Stimulated activated CD4-positive, alpha-beta T cell treated with anti-CD3 and anti-CD28 coated beads, Interleukin-4, amount 100 ng/mL, for 4 hours (primary cell): ENCODE data around the gene ALOXE3.
A peak's percentile ranks its signal among the peaks of the same experiment; 100 is the strongest.
"Not testable (repeated sequence)": the region's sequence is repeated elsewhere in the genome, so short reads cannot be mapped to it uniquely, and the experiment has no call there.

Experiments used
- DNase-seq, 2 experiments: peaks; one replicate each; pipeline ENCODE4 v3.0.0-alpha.2; 2020

Gene ALOXE3

DNA sequence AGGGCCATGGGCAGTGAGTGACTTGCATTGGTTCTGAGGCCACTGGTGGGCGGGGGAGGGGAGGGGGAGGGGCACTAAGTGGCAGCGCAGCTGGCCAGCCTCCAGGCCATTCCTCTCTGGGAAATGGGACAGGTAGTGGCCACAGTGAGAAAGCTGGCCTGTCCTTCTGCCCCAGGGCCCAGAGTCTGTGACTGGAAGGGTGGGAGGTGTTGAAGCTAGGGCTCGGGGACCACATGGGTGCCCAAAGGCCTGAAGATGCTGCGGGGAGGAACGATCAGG, 30.4 kb downstream of the ALOXE3 start:
- DNase-seq: no peak

DNA sequence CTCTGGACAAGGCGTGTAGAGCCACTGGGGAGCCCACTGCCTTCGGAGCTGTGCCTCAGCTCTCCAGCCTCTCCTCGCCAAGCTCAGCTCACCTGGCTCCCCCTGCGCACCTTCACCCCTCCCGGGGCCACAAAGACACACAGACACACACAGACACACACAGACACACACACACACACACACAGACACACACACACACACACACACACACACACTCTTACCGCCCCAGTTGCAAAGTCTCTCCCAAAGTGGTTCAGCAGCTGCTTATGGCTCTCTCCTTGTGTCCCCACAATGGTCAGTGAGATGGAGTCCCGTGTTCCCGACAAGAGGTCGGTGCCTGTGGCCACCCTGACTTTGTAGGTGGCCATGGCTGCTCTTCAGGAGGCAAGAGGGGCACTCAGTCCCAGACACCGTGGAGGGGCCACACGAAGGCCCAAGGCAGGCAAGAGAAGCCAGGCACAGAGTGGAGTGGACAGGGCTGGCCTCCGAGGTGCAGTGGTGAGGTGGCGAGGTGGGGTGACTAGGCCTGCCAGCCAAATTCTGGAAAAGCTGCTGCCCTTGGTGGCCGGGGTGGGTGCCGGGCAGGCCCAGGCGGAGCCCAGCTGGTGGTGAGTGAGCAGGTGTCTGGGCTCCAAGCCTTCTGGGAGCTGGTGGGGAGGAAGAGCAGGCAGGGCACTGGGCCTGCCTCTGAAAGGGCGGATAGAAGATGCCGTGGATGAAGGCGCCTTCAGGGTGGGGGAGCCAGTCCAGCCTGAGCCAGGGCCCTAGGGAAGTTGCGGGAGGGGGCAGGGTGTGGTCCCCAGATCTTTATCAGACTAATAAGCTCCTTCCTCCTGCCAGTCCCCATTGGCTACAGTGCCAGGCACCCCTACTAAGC, 31.0 kb downstream of the ALOXE3 start, which contains the start of gene ALOX12B:
ALOX12B (minus strand) TSS at position 642 of the 877 bp plus-strand sequence; CDS start at position 368, 274 bp downstream.
- DNase-seq: no peak

DNA sequence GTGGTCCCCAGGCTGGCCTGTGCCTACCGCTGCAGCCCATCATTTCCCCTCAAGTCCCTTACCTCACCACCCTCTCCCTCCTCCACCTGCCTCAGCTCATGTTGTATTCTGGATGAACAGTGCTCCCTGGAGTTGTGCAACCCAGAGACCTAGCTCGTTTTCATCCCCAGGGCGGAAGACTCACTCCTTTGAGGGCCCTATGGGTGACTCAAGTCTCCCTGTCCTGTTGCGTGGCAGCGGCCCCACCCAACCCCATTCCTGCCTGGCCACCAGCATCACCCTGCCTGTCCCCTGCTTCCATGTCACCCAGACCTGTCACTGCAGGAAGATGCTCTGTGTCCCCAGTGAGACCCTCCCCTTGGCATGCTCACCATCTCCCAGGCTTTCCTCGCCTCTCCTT, 34.1 kb downstream of the ALOXE3 start:
- DNase-seq: no peak

DNA sequence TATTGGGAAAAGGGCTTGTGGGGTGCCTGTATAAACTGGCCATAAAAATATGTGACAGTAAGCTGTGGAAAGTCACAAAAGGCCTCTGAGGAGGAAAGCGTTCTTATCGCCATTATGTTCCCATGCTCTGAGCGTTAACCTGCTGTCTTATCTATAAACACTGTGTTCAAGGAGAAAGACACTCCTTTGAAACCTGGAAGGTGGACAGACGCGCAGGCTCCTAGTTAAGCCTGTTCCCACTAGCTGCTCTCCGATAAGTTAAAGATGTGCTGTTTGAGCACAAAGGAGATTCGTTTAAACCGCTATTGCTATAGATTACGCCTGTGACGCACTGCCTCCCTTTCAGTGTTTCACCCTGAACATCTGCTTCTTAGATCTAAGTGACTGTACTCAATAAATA, 36.0 kb downstream of the ALOXE3 start:
- DNase-seq: no peak

- DNase-seq: no peak
Observed at GRCh38 chr17:8081876-8082275, 36.4 kb downstream of the ALOXE3 start.

DNA sequence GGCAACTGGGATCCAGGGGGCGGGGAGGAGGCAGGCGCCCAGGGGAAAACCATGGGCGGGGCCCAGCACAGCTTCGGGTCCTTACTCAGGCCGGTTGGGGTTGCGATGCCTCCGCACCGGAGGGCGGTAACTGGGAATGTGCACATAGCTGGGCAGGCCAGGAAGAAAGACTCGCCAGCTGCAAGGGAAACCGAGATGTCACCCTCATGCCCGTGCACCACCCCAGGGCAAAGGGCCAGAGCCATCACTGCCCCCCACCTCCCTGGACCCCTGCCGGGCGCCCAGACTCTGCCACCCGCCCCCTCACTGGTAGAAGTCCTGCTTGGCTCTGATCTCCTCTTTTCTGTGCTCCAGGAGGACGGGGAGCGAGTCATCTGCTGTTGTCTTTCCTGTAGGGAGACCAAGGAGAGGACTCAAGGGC, 37.5 kb downstream of the ALOXE3 start:
- DNase-seq: no peak

DNA sequence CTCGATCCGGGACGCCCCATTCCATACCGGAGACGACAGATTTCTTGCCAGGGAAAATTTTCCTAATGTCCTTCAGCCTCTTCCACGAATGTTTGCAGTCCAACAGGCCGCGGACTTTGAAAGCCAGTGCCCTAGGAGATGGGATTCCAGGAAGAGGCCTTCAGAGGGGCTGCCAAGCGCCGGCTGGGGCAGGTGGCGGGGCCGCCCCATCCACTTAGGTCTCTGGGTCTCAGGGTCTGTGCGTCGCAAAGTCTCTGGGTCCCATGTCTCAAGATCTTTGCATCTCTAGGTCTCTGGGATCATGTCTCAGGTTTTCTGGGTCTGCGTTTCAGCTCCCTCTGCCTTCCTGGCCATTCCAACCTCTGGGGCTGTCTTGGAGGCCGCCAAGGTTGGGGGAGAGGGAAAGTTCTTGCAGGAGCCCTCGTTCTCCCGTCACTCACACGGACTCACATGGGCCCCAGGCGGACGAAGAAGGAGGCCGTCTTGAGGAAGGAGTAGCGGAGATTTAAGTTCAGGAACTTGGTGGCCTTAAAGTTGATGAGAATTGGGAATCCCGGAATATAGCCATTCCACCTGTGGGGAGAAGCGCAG, 38.0 kb downstream of the ALOXE3 start:
- DNase-seq: no peak

DNA sequence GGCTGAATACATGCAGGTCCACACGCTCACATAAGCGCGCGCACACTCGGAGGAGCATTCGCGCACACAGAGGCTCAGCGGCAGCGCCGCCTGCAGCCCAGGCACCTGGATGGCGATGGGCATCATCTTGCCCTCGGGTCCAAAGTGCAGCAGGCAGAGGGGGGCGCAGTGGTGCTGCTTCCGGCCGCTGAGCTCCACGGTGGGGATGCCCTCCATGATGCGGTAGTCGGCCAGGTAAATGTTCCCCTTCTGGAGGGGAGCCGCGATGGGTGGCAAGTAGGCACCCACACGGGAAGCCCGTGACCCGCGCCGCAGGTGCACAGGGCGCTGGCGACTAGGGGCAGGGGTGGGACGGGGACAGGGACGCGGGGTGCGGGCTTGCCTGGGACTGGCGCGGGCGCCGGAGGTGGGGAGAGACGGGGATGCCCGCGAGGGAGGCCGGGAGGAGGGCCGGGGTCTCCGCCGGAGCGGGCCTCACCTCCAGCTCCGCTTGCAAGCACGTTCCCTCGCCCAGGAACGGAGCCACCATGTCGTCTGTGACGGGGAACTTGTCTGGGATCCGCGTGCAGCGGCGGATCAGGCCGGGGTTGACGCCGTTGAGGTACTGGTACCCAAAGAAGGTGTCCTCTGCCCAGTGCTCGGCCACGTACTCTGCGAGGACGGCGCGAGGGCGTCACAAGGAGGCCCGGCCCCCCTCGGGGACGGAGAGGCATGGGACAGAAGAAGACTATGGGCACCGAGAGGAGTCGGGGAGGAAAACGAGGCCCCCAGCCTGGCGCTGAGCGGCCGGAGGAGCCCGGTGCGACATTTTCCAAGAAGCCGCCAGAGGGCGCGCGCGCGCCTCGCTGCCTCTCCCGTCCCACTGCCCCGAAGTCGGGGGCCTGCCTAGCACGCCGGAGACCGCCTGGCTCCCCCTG, 38.8 kb downstream of the ALOXE3 start:
- DNase-seq: peak; percentile 79

- DNase-seq: not testable (repeated sequence)
Observed at GRCh38 chr17:8077939-8078338, 40.4 kb downstream of the ALOXE3 start.

- DNase-seq: no peak
Observed at GRCh38 chr17:8076502-8077266, 41.6 kb downstream of the ALOXE3 start.

DNA sequence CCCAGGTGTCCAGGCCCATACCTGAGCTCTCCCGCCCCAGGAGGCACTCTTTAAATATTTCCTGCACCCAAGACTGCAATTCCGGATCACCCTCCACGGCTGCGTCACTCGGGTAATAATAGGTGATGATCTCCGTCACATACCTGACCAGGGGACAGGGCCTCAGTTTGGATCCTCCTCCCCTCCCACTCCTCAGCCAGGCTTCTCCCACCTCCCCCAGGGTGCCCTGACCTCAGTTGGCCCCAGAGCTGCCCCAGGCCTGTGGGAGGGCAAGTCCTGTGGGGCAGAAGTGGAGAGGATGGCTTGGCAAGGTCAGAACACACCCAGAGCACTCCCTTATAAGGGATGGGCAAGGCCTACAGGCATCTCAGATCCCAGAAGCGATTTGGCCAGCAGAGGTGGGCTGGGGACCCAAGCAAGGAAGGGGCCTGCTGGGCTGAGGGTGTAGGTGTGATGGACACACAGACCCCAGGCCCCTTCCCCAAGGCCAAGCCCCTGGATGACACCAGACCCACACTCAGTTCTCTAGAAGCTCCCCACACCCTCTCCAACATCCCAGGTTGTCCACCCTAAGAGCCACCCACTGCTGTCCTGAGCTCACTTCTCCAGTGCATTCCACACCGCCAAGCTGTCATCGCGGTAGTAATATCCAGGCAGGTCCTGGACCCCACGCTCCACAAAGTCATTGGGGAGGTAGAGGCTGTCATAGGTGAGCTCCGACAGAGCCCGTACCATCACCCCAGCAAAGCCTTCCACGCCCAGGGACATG, 42.6 kb downstream of the ALOXE3 start:
- no peak for DNase-seq

DNA sequence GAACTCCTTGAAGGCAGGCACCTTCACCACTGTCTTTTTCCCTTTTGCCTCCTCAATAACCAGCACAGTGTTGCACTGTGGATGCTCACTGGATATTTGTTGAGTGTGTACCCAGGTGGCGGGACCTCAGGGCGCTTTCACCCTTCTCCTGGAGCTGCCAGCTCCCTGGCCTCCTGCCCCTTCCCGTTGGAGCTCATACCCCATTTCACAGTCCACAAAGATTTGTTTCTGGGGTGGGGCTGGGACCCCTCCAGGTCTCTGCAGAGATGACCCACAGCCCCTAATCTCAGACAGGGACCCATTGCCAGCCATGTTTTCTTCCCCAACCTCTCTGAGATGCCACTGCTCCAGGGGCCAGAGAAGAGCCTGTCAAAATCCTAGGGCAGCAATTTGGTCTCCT, 43.2 kb downstream of the ALOXE3 start:
- DNase-seq: no peak

DNA sequence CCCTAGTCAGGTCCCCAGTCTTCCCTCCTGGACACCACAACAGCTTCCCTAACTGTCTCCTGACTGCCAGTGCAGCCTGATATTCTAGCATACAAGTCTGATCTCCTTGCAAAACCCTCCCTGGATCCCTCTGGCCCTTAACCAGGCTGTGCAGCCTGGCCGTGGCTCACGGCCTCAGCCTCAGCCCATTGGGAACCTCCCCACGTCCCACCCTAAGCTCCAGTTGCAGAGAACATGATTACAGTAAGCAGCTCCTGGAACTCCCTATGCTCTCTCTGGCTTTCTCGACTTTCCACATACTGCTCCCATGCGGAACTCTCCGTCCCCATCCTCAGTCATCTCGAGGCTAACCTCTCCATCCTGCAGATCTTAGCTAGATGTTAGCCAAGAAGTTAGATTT, 43.8 kb downstream of the ALOXE3 start:
- no peak for DNase-seq

- peak; percentile 84 to 88 for DNase-seq
Observed at GRCh38 chr17:8073627-8074484, 44.5 kb downstream of the ALOXE3 start.

GRCh38 chr17:8072729-8073461, 45.4 kb downstream of the ALOXE3 start:
- DNase-seq: peak; percentile 32 to 39

DNA sequence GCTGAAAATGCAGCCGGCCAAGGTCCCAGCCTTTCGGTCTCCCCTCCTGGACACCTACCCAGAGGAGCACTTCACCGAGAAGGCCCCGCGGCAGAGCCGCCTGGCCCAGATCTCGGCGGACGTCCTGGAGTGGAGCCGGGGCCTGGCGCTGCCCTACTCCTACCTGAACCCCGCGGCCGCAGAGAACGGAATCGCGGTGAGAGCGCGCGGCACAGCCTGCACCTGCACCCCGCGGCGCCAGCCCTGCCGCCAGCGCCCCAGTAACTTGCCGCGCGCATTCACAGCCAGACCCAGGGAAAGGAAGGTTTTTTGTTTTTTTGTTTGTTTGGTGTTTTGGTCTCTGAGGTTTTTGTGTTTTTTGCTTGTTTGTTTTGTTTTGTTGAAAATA, 46.0 kb downstream of the ALOXE3 start:
- no peak for DNase-seq

GRCh38 chr17:8071496-8071895, 46.8 kb downstream of the ALOXE3 start:
- DNase-seq: no peak

- DNase-seq: no peak
Observed at GRCh38 chr17:8069587-8069860, 48.8 kb downstream of the ALOXE3 start.

- DNase-seq: no peak
Observed at GRCh38 chr17:8068736-8069586, 49.4 kb downstream of the ALOXE3 start.

GRCh38 chr17:8067806-8068205, 50.5 kb downstream of the ALOXE3 start:
- DNase-seq: no peak
